Stimulated activated CD8-positive, alpha-beta memory T cell treated with anti-CD3 and anti-CD28 coated beads, Interleukin-15, amount 100 ng/mL, for 24 hours (primary cell): Measurements from ENCODE around the gene MYO7B.

Source experiments
- DNase-seq: peaks from one replicate; pipeline ENCODE4 v3.0.0-alpha.2; 2020; ENCODE audit warnings: low read depth

Gene MYO7B

DNA sequence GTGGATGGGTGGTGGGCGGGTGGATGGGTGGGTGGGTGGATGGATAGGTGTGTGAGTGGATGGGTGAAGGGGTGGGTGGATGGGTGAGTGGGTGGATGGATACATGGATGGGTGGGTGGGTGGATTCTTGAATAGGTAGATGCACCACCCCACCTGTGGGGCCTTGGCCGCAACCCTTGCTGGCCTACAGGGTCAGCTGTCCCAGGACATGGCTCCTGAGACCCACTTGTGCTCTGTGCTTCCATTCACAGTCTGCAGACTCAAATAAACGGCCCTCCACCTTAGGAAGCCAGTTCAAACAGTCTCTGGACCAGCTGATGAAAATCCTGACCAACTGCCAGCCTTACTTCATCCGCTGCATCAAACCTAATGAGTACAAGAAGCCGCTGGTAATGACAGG is 54.4 kb downstream of the MYO7B start:
- no peak for DNase-seq

DNA sequence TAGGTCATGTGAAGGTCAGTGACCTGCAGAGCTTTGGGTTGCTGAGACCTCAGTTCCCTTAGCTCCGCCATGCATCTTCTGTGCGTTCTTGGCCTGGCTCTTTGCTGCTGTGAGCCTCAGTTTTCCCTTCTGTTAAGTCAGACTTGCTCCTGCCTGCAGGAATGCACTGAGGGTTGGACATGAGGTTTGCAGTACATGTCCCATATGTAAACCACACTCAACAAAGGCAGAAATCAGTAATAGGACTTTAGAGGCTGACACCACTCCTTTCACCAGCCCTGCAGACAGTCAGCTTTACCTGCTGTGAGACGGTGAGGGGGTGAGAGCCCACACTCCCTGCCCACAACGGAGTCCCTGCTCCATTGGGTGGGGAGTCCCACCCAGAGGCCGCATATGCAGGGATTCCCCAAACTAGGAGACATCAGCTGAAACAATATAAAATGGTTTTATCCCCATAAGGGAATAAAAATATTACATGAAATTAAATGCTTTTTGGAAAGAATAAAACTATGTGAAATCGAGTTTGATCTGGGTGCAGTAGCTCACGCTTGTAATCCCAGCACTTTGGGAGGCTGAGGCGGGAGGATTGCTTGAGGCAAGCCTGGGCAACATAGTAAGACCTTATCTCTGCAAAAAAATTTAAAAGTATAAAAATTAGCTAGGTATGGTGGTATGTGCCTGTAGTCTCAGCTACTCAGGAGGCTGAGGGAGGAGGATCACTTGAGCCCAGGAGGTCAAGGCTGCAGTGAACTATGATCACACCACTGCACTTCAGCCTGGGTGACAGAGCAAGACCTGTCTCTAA is 55.1 kb downstream of the MYO7B start:
- no peak for DNase-seq

DNA sequence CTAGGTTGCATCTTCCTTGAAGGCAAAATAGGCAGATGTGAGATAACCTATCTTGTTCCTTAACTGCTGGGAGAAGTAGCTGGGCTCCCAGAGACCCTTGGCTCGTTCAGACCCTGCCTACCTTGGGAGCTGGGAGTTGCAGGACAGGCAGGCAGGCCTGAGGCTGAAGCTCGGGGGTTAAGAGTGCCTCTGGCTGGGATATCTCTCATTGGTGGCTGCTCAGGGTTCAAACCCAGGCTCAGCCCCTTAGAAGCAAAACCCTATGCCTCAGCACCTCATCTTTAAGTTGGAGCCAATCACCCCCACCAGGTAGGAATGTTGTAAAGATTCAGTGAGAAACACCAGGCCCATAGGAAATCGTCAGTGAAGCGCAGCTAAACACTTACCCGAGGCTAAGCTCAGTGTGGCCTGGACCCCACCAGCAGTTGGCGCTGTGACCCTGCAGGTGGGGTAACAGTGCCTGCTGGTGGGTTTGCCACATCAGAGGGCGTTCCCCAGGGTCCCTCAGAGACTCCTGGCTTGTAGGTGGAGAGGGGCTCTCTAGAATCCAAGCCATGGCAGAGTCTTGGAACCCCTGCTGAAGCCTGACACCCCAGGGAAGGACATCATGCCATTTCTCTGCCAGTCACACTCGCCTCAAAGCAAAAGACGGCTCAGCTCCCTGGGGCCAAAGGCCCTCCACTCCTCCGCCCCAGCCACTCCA is 55.9 kb downstream of the MYO7B start:
- peak; percentile 27 for DNase-seq

DNA sequence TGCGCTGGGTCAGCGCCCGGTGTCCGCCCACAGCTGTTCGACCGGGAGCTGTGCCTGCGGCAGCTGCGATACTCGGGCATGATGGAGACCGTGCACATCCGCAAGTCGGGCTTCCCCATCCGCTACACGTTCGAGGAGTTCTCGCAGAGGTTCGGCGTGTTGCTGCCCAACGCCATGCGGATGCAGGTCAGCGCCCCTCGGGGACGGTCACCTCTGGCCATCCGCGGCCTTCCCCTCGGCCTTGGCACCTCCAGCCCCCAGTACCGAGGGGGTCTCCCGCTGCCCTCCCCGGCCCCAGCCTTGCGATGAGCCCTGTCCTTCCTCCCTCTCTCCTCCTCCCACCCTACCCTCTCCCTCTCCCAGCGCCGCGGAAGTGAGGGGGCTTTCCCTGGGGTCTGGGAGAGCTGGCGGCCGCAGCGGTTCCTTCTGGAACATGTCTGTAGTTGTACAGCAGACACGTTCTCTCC is 57.3 kb downstream of the MYO7B start:
- DNase-seq, result no peak

DNA sequence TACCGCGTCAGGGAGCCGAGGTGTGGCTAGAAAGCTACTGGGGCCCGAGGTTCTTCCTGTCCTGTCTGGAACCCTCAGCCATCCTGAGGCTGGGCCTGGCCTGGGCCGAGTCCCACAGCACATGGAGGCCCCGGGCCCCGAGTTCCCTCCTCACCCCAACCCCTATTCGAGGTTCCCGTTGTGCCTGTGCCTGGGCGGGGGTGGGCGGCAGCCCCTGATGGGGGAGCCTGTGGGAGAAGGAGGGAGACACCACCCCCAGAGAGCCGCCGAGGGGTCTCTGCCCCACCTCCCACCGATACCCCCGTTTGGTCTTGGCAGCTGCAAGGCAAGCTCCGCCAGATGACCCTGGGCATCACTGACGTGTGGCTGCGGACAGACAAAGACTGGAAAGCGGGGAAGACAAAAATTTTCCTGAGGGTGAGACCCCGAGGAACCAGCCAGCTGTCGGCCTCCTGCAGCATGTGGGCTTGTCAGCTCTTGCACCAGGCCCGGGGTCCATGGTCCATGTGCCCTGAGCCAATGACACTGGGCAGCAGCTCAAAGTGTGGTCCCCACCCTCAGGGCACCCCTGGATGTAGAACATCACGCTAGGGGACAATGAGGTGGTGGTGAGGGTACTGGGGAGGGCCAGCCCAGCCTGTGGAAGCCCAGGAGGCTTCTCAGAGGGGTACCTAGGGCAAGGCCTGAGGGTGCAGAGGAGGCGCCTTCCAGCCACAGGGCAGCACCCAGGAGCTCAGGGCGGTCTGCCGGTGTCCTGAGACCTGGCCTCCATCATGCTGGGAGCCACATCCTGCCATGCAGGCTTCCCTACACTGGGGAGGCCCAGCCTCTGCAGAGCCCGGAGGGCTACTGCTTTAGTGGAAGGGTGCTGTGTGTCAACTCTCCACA is 58.0 kb downstream of the MYO7B start:
- DNase-seq, result no peak

DNA sequence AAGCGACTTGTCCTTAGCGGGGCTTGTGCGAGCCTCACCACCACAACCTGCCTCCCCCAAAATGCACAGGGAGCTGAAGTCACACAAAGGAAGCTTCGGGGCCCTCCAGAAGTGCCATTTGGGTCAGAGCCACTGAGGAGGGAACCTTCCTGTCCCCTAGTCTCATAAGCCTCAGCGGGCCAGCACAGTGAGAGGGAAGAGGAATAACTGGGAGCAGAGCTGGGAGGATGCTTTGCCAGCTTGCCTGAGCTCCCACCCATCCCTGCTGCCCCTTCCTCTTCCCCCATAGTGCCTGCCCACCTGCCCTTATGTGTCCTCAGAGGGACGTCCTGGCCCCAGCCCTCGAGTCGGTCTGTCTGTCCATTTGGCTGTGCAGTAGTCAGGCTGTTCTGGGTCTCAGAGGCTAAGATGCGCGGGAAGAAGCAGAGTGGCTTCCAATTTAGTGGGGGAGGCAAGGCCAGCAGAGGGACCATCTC is 58.7 kb downstream of the MYO7B start:
- DNase-seq, result no peak

DNA sequence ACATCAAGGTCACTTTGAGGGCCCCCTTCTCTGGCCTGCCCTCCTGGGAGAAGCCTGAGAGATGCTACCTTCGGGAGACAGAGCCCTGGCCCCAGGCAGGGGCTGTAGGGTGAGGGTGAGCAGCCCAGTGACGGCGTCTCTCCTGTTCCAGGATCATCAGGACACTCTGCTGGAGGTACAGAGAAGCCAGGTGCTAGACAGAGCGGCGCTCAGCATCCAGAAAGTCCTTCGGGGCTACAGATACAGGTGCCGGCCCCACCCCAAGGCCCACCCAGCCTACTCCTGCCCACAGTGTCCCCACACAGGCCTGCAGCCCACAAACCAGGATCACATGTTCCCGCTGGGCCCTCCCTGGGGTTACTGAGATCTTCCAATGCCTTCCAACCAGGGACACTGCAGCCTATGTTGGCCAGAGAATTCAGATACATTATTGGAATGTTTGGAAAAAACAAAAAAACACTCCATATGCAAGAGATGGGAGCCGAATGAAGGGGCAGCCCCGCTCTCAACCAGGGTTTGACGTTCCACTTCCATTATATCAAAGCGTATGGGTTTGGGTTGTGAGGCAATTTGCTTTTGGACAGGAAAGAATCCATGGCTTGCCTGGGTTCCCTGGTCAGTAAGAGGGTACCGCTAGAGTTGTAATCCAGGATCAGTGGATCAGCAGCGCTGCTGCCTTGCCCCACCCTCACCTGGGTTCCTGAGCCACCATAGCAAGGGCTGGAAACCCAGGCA is 61.0 kb downstream of the MYO7B start:
- DNase-seq, result no peak

DNA sequence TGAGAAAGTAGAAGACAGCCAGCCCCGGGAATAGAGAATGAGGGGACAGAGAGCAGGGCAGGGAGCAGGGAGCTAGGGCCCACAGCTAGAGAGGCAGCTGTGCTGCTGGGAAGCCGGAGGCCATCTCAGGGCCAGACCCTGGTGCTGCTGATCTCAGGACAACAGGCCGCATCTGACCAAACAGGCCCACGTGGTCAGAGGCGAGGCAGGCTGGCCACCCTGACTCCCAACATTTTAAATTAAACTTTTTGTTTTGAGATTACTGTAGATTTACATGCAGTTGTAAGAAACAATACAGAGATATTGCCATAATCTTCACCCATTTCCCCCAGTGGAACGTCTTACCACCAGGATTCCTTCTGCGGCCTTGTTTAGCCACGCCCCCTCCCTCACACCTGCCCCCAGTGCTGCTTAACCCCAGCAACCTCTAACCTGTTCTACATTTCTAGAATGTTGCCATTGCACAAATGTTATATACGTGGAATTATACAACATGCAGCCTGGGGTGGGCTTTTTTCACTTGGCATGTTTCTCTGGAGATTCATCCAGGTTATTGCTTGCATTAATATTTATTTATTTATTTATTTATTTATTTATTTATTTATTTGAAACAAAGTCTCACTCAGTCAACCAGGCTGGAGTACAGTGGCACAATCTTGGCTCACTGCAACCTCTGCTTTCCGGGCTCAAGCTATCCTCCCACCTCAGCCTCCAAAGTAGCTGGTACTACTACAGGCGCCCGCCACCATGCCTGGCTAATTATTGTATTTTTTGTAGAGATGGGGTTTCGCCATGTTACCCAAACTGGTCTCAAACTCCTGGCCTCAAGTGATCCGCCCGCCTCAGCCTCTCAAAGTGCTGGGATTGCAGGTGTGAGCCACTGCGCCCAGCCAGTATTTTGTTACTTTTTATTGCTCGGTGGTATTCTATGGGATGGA is 61.8 kb downstream of the MYO7B start:
- DNase-seq, result no peak

DNA sequence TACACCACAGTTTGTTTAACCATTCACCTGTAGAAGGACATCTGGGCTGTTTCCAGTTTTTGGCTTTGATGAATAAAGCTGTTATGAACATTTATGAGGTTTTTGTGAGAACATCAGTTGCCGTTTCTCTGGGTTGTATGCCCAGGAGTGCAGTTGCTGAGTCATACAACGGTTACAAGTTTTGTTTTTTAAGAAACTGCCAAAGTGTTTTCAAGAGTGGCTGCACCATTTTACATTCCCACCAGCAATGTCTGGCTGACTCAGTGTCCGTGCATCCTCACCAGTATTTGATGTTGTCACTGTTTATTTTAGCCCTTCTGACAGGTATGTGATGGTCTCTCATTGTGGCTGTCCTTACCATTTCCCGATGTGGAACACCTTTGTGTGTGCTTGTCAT is 62.5 kb downstream of the MYO7B start:
- no peak for DNase-seq

DNA sequence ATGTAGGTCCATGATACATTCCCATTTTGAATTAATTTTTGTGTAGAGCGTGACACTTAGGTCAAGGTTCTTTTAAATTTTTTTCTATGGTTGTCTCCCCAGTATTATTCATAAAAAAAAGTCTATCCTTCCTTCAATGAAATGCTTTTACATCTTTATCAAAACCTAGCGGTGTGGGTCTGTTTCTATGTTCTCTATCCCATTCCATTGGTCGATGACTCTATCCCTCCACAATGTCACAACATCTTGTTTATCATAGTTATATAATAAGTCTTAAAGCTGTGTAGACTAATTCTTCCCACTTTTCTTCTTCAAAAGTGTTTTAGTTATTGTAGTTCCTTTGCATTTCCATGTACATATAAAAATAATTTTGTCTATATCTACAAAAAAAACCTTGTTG is 63.2 kb downstream of the MYO7B start:
- DNase-seq, result no peak

DNA sequence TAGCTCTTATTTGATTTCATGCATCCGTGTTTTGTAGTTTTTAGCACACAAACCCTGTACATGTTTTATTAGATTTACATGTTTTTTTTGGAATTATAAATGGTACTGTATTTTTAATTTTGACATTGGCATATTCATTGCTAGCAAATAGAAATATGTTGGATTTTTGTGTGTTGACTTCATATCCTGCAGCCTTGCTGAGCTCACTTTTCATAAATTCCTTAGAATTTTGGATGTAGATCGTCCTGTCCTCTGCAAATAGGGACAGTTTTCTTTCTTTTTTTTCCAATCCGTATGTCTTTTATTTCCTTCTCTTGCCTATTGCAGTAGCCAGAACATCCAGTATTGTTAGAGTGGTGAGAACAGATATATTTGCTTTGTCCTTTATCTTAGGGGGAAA is 63.7 kb downstream of the MYO7B start:
- DNase-seq, result no peak

DNA sequence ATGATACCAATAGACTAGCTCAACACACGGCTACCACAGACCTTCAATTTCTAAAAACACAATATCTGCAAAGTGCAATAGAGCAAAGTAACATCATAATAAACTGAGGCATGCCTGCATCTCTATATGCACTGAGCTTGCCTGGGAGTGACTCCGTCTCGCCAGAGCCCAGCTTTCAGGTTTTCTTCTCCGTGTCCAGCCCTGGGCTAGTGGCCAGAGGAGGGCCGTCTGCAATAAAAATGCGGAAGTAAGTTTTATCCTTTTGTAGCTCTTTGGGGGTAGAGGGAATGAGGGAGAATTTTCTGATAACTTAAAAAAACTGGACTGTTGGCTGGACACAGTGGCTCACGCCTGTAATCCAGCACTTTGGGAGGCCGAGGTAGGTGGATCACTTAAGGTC is 69.5 kb downstream of the MYO7B start:
- DNase-seq, result no peak

DNA sequence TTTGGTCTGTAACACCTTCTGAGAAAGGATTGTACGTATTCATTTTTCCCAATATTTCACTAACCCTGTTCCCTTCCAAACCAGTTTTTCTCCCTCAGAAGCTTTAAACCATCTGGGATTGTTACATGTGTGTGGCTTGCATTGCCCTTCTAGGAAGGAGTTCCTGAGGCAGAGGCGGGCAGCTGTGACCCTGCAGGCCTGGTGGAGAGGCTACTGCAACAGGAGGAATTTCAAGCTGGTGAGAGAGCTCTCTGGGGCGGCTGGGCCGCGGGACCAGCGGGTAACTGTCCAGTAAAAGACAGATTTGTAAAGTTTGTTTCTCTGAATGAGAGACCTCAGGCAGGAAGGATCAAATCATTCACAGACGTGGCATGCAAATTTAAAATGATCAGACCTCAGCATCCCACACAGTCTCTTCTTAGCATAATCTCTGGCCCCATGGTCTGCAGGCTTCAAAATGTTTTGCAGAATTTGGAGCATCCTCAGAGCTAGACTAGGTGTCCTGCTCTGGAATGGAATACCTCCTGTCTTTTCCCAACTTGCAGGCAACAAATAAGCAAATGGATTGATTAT is 70.3 kb downstream of the MYO7B start:
- DNase-seq, result no peak

DNA sequence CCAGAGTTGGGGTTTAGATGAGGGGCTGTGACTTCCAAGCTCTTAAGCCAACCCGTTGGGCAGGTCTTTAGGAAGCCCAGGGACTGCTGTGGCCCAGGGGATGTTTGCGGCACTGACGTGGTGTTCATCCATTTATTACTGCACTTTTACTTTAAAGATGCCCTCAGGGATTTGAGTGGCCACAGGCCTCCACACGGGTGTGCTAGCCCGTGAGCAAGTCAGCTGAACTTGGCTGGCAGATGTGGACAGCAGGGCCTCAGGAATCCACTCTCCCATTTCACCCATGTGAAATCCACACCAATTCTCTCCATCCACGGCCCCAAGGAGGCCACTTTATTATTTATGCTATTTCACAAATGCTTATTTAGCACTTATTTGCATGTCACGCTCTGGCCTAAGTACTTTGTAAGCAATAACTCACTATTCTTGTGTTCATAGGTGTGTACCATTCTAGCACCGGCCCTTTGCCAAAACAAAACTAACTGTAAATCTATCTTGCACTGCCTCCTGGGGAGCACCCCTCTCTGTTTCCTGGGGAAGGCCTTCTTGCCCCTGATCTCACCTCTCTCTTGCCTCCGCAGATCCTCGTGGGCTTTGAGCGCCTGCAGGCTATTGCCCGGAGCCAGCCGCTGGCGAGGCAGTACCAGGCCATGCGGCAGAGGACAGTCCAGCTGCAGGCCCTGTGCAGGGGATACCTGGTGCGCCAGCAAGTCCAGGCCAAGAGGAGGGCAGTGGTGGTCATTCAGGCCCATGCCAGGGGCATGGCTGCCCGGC is 71.3 kb downstream of the MYO7B start:
- DNase-seq, result no peak

DNA sequence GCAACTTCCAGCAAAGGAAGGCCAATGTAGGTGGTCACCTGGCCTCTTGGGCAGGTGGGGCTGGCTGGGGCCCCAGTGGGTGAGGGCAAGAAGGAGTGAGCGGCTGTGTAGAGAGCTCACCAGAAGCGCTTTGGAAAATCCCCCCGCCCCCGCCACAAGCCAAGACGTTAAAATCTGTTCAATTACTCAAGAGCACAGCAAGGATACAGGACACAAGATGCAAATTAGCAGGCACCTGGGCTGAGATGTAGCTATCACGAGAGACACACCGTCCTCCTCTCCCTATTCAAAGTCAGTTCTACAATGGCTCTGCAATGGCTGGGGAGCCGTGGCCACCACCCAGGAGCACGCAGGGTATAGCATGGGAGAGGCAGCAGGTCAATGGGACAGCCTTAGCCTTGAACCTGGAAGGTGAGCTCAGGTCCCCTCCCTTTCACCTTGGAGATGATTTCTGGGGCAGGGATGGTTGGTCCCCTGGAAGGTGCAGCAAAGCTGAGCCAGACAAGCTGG is 72.0 kb downstream of the MYO7B start:
- DNase-seq, result no peak

DNA sequence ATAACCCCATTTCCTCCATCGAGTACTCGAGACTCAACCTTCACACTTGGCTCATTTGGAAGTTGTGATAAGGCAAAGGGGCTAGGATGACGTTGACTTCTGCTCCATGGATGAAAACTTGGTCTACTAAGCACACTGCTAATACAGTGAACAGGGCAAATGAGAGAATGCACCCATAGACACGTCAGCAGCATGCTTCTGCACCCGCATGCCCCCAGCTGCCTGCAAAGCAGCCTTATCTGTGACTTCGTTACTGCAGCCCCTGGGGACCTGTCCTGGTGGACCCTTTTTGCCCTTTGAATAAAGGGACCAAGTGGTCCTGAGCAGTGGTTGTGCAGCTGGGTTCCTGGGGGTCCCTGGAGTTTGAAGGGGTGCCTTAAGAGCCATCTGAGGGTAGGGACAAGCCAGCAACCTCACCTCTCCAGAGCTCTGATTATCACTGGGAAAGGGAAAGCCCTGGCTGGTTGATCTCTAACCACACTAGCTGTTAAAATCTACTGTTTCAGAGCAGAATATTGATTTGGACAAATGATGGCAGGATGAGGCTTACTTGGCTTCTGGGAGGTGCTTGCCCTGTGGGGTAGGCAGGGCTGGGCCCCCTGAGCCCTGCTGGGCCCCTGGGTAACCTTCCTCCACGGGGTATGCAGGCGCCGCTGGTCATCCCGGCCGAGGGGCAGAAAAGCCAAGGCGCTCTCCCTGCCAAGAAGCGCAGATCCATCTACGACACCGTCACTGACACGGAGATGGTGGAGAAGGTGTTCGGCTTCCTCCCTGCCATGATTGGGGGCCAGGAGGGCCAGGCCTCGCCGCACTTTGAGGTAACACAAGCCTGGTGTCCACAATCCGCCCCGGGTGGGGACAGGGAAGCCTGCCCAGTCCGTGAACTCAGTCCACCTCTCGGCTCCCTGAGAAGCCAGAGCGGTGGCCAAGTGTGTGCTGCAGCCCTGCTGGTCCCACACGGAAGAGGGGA is 72.9 kb downstream of the MYO7B start:
- no peak for DNase-seq

DNA sequence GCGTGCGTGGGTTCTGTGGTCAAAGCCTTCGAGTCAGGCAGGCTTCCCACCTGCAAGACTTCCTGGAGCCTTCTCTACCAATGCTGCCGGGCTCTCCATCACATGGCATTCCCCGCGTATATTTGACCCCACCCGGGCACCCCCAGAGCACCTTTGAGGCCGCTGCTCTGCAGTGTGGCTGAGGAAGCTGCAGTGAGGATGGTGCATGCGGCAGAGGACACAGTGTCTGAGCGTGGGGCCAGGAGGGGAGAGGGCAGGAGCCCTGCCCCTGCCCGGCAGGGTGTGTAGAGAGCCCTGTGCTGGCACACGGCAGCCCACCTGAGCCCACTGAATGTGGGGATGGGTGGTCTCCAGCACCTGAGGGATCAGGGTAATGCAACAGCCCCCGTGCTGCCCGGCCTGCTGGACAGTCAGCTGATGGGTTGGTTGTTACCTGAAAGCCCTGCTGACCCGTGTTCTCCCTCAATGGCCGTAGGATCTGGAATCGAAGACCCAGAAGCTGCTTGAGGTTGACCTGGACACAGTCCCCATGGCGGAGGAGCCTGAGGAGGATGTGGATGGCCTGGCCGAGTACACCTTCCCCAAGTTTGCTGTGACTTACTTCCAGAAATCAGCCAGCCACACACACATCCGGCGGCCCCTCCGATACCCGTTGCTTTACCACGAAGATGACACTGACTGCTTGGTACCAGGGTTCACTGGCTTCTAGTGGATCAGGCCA is 73.7 kb downstream of the MYO7B start:
- DNase-seq, result no peak
